Measurements from ENCODE around the gene RGS6.

GRCh38 chr14:71967704-71968103 lies 35.5 kb downstream of the RGS6 start:
- no peak for TF ChIP-seq CTCF (IDR thresholded peaks at IDR 0.05 in 4 of 5, conservative IDR thresholded peaks at IDR 0.05 in 1 of 5)
- TF ChIP-seq POLR2A (IDR thresholded peaks at IDR 0.05): no peak

Data from gastrocnemius medialis (tissue), 4 donors.